ENCODE measurements around the gene ADD3. TPM values are rescaled to one million over a fixed set of nuclear protein-coding genes. Genes with fewer than 3 reads are reported as not detected.
"Not testable (repeated sequence)": the region's sequence is repeated elsewhere in the genome, so short reads cannot be mapped to it uniquely, and the experiment has no call there.

Gene ADD3
- polyA plus RNA-seq, 3 donors: 94.8 to 126 (median 111) TPM

DNA sequence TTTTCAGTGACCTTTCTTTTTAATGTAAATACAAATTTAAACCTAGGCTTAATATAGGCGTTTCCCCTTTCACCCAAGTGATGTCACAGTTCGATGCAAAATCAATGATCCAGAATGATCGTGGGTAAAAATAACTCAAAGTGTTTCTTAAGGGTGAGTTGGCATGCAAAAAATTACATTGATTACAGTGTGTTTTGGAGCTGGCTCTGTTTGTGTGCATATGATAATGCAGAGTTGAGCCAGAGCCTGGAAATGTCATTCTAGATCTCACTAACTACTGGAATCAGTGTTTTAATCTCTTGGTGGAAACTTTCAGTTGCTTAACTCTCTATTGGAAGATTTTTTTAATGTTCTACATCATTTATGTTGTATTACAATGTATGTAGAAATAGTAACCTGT lies 127.1 kb downstream of the ADD3 start:
- Histone ChIP-seq H3K27ac (ENCODE audit: low read depth in 1 of 2, low read length in 2 of 2) (no peak overlapping the region), H3K79me2 (ENCODE audit: insufficient read depth, low read length) (no peaks in the 10 kb centered on the region), H2AFZ (ENCODE audit: insufficient read depth, low read depth, low read length, poor library complexity, severe bottlenecking) (no peak overlapping the region), H3K4me1 (ENCODE audit: control insufficient read depth in 1 of 2, insufficient read depth in 2 of 2, low read length in 2 of 2) (peaks cover 12 to 16% of the 10 kb centered on the region in 2 donors), H3K27me3 (ENCODE audit: control insufficient read depth in 2 of 2, insufficient read depth in 2 of 2, low read length in 2 of 2) (no peaks in the 10 kb centered on the region), H3K4me3 (replicated peaks in 1 of 3; ENCODE audit: low read depth in 2 of 3, low read length in 3 of 3) (no peak overlapping the region), H3K9me3 (replicated peaks in 1 of 2; ENCODE audit: control insufficient read depth in 1 of 2, insufficient read depth in 1 of 2, low read length in 2 of 2) (no peaks in the 10 kb centered on the region), H3K9ac (ENCODE audit: insufficient read depth, low read length, poor library complexity, severe bottlenecking) (no peak overlapping the region), H4K20me1 (ENCODE audit: insufficient read depth, low read length) (no peaks in the 10 kb centered on the region), H3K4me2 (replicated peaks; ENCODE audit: extremely low read depth, low read length, poor library complexity, severe bottlenecking) (no peak overlapping the region), H3K36me3 (replicated peaks in 1 of 2; ENCODE audit: control insufficient read depth in 1 of 2, insufficient read depth in 2 of 2, low read length in 2 of 2) (peaks cover 45 to 58% of the 10 kb centered on the region in 2 donors)
- H3K4me3 Mint-ChIP-seq: no peak overlapping the region
- intact Hi-C loops (cut with micrococcal nuclease): loop anchor here in 1 of 2 donors (5.0 kb wide), 1 partner anchor 147 kb away; no protein-coding TSS in a partner anchor
- H3K4me1 Mint-ChIP-seq: peaks cover 19% of the 10 kb centered on the region
- H3K9me3 Mint-ChIP-seq: no peaks in the 10 kb centered on the region
- DNase-seq: no peak
- TF ChIP-seq, protein P1, sequence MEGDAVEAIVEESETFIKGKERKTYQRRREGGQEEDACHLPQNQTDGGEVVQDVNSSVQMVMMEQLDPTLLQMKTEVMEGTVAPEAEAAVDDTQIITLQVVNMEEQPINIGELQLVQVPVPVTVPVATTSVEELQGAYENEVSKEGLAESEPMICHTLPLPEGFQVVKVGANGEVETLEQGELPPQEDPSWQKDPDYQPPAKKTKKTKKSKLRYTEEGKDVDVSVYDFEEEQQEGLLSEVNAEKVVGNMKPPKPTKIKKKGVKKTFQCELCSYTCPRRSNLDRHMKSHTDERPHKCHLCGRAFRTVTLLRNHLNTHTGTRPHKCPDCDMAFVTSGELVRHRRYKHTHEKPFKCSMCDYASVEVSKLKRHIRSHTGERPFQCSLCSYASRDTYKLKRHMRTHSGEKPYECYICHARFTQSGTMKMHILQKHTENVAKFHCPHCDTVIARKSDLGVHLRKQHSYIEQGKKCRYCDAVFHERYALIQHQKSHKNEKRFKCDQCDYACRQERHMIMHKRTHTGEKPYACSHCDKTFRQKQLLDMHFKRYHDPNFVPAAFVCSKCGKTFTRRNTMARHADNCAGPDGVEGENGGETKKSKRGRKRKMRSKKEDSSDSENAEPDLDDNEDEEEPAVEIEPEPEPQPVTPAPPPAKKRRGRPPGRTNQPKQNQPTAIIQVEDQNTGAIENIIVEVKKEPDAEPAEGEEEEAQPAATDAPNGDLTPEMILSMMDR (IDR thresholded peaks at IDR 0.05): no peak
- peaks cover 38 to 57% of the 10 kb centered on the region in 2 donors for H3K36me3 Mint-ChIP-seq
- H3K27me3 Mint-ChIP-seq (ENCODE audit: low read depth in 3 of 3): no peaks in the 10 kb centered on the region
- H3K27ac Mint-ChIP-seq: no peak overlapping the region
- WGBS (ENCODE audit: insufficient coverage): no CpG with 5 or more reads among the region's 3 CpGs

DNA sequence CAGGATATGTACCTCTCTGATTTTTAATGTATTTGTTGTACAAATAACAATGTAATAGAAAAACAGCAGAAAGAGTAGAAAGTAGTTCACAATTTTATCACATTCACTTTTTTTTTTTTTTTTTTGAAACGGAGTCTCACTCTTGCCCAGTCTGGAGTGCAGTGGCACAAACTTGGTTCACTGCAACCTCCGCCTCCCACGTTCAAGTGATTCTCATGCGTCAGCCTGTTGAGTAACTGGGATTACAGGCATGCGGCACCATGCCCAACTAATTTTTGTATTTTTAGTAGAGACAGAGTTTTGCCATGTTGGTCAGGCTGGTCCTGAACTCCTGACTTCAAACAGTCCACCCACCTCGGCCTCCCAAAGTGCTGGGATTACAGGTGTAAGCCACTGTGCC lies 128.1 kb downstream of the ADD3 start:
- not testable (repeated sequence) for H2AFZ ChIP-seq (ENCODE audit: insufficient read depth, low read depth, low read length, poor library complexity, severe bottlenecking); H3K9ac ChIP-seq (ENCODE audit: insufficient read depth, low read length, poor library complexity, severe bottlenecking); H3K79me2 ChIP-seq (ENCODE audit: insufficient read depth, low read length); H3K27ac ChIP-seq (ENCODE audit: low read depth in 1 of 2, low read length in 2 of 2); DNase-seq; H4K20me1 ChIP-seq (ENCODE audit: insufficient read depth, low read length); H3K27me3 Mint-ChIP-seq (ENCODE audit: low read depth in 3 of 3); H3K9me3 Mint-ChIP-seq; H3K4me3 ChIP-seq (replicated peaks in 1 of 3; ENCODE audit: low read depth in 2 of 3, low read length in 3 of 3); H3K4me2 ChIP-seq (replicated peaks; ENCODE audit: extremely low read depth, low read length, poor library complexity, severe bottlenecking); H3K27me3 ChIP-seq (ENCODE audit: control insufficient read depth in 2 of 2, insufficient read depth in 2 of 2, low read length in 2 of 2); H3K9me3 ChIP-seq (replicated peaks in 1 of 2; ENCODE audit: control insufficient read depth in 1 of 2, insufficient read depth in 1 of 2, low read length in 2 of 2); H3K4me3 Mint-ChIP-seq
- Mint-ChIP-seq H3K36me3 (peaks cover 31 to 48% of the 10 kb centered on the region in 2 donors), H3K4me1 (peaks cover 28% of the 10 kb centered on the region), H3K27ac (peak overlapping the region in 2 of 7 donors; percentile 20 to 32)
- Histone ChIP-seq H3K36me3 (replicated peaks in 1 of 2; ENCODE audit: control insufficient read depth in 1 of 2, insufficient read depth in 2 of 2, low read length in 2 of 2) (peaks cover 38 to 48% of the 10 kb centered on the region in 2 donors), H3K4me1 (ENCODE audit: control insufficient read depth in 1 of 2, insufficient read depth in 2 of 2, low read length in 2 of 2) (peaks cover 19 to 25% of the 10 kb centered on the region in 2 donors)
- intact Hi-C loops (cut with micrococcal nuclease): loop anchor here (2.0 to 5.0 kb wide), 2 partner anchors 143 to 146 kb away; no protein-coding TSS in a partner anchor
- 89% methylated on average over 5 of the region's 6 CpGs for WGBS (ENCODE audit: insufficient coverage)

All from CD14-positive monocyte (primary cell).